SU-DHL-6 (cell line): Measurements from ENCODE around the gene OR10J4.

Experiments
- H2AFZ ChIP-seq: fragments of 200-600 bp; sonication (generic); 2 replicates; pipeline ENCODE4 v1.6.1; 2014; ENCODE audit warnings: low read depth, mild to moderate bottlenecking, moderate library complexity, mixed read lengths, antibody characterized with exemption, low read length; ENCODE audit not compliant: severe bottlenecking
- H3F3A ChIP-seq: fragments of 200-600 bp; shearing (Covaris generic); 2 replicates; pipeline ENCODE4 v1.6.0; 2016; ENCODE audit warnings: antibody characterized with exemption, mild to moderate bottlenecking; ENCODE audit not compliant: insufficient read depth
- H3K27ac ChIP-seq: fragments of 200-600 bp; sonication (generic); 2 replicates; pipeline ENCODE4 v1.5.1; 2016; ENCODE audit warnings: low read depth, mild to moderate bottlenecking, low read length, moderate library complexity, mixed read lengths
- H3K27me3 ChIP-seq: fragments of 200-600 bp; sonication (generic), shearing (Covaris generic); 2 replicates; pipeline ENCODE4 v1.6.0; 2014; ENCODE audit warnings: mild to moderate bottlenecking, low read length
- H3K36me3 ChIP-seq: fragments of 200-600 bp; sonication (generic); 2 replicates; pipeline ENCODE4 v1.6.1; 2014; ENCODE audit warnings: mild to moderate bottlenecking, low read length, mixed read lengths
- H3K4me2 ChIP-seq: fragments of 300-600, 200-600 bp; shearing (Covaris generic), sonication (generic); 2 replicates; pipeline ENCODE4 v1.6.0; 2014; ENCODE audit warnings: low read length, low read depth, mild to moderate bottlenecking; ENCODE audit not compliant: poor library complexity, severe bottlenecking
- H3K4me3 ChIP-seq: fragments of 200-600 bp; sonication (generic); 2 replicates; pipeline ENCODE4 v1.5.1; 2014; ENCODE audit warnings: antibody characterized with exemption, low read length, mild to moderate bottlenecking, mixed read lengths; ENCODE audit not compliant: insufficient read depth, poor library complexity, severe bottlenecking
- H3K79me2 ChIP-seq: fragments of 200-600 bp; sonication (generic); 2 replicates; pipeline ENCODE4 v1.6.1; 2014; ENCODE audit warnings: mild to moderate bottlenecking, low read length, moderate library complexity; ENCODE audit not compliant: insufficient read depth
- H3K9ac ChIP-seq: fragments of 200-600 bp; sonication (generic); 2 replicates; pipeline ENCODE4 v1.7.0; 2014; ENCODE audit warnings: mild to moderate bottlenecking, low read length
- H3K9me2 ChIP-seq: fragments of 200-600 bp; sonication (generic); replicated peaks from 2 replicates; pipeline ENCODE4 v1.6.1; 2014; ENCODE audit warnings: low read length; ENCODE audit not compliant: insufficient read depth
- H3K9me3 ChIP-seq: fragments of 200-600 bp; sonication (generic); 2 replicates; pipeline ENCODE4 v1.6.1; 2014; ENCODE audit warnings: low read length, mixed read lengths; ENCODE audit not compliant: insufficient read depth
- H4K20me1 ChIP-seq: fragments of 200-600 bp; sonication (generic); 2 replicates; pipeline ENCODE4 v1.6.1; 2014; ENCODE audit warnings: low read depth, mild to moderate bottlenecking, antibody characterized with exemption, low read length, moderate library complexity, mixed read lengths
- CTCF ChIP-seq: fragments of 200-600 bp; sonication (generic); IDR thresholded peaks from one replicate; pipeline ENCODE4 v1.5.1; 2017; ENCODE audit warnings: antibody characterized with exemption, mild to moderate bottlenecking, low read length, moderate library complexity; ENCODE audit not compliant: insufficient read depth, poor library complexity, severe bottlenecking
- EZH2phosphoT487 ChIP-seq: fragments of 200-600 bp; sonication (generic), shearing (Covaris generic); conservative IDR thresholded peaks from 2 replicates; pipeline ENCODE4 v1.6.1; 2018; ENCODE audit warnings: mild to moderate bottlenecking, antibody characterized with exemption, low read length, moderate library complexity, mixed read lengths

The OR10J4 gene

GRCh38 chr1:159421821-159422220, 10.2 kb upstream of the OR10J4 start:
- H3K4me3 ChIP-seq: no peak overlapping the region
- H3F3A ChIP-seq: no peaks in the 10 kb centered on the region
- no peak for TF ChIP-seq EZH2phosphoT487
- TF ChIP-seq CTCF: no peak
- no peaks in the 10 kb centered on the region; the same call in 1 of the 2 replicates for H3K9me3 ChIP-seq
- no peaks in the 10 kb centered on the region for H3K36me3 ChIP-seq
- H3K27ac ChIP-seq: no peak overlapping the region
- no peaks in the 10 kb centered on the region for H3K27me3 ChIP-seq
- H2AFZ ChIP-seq: no peak overlapping the region
- H3K9me2 ChIP-seq: no peaks in the 10 kb centered on the region
- H3K9ac ChIP-seq: no peak overlapping the region
- H4K20me1 ChIP-seq: no peaks in the 10 kb centered on the region
- H3K4me2 ChIP-seq: no peak overlapping the region
- H3K79me2 ChIP-seq: no peaks in the 10 kb centered on the region

- Histone ChIP-seq H2AFZ (no peak overlapping the region), H4K20me1 (no peaks in the 10 kb centered on the region)
These were observed 3.5 kb upstream of the OR10J4 start for GRCh38 chr1:159428536-159428935.

GRCh38 chr1:159429074-159429861, 2.7 kb upstream of the OR10J4 start:
- Histone ChIP-seq H4K20me1 (no peaks in the 10 kb centered on the region), H3K9me3 (no peaks in the 10 kb centered on the region), H3K4me2 (no peak overlapping the region), H3K27ac (no peak overlapping the region), H2AFZ (no peak overlapping the region), H3K27me3 (no peaks in the 10 kb centered on the region), H3K36me3 (no peaks in the 10 kb centered on the region), H3F3A (no peaks in the 10 kb centered on the region), H3K4me3 (no peak overlapping the region), H3K9ac (no peak overlapping the region), H3K79me2 (no peaks in the 10 kb centered on the region), H3K9me2 (no peaks in the 10 kb centered on the region)
- no peak for TF ChIP-seq EZH2phosphoT487
- TF ChIP-seq CTCF: no peak

More at GRCh38 chr1:159428536-159428935, 3.5 kb upstream of the OR10J4 start:
- no peaks in the 10 kb centered on the region for H3F3A ChIP-seq
- H3K79me2 ChIP-seq: no peaks in the 10 kb centered on the region
- no peaks in the 10 kb centered on the region for H3K9me3 ChIP-seq
- H3K27ac ChIP-seq: no peak overlapping the region
- H3K4me2 ChIP-seq: no peak overlapping the region
- H3K9me2 ChIP-seq: no peaks in the 10 kb centered on the region
- H3K36me3 ChIP-seq: no peaks in the 10 kb centered on the region
- no peak for TF ChIP-seq EZH2phosphoT487
- TF ChIP-seq CTCF: no peak
- no peaks in the 10 kb centered on the region for H3K27me3 ChIP-seq
- no peak overlapping the region for H3K4me3 ChIP-seq
- H3K9ac ChIP-seq: no peak overlapping the region
